ENCODE measurements around the gene RAB38.

RAB38 gene

GRCh38 chr11:88146106-88146505 is 29.1 kb downstream of the RAB38 start:
- no peak for TF ChIP-seq CTCF (IDR thresholded peaks at IDR 0.05; ENCODE audit: control insufficient read depth, insufficient read depth, low read depth, low read length, missing control alignments)

GRCh38 chr11:88139865-88140264 is 35.4 kb downstream of the RAB38 start:
- no peak for TF ChIP-seq CTCF (IDR thresholded peaks at IDR 0.05; ENCODE audit: control insufficient read depth, insufficient read depth, low read depth, low read length, missing control alignments)
- no peak for DNase-seq (ENCODE audit: low read depth)
- no peak overlapping the region for H3K4me3 ChIP-seq (ENCODE audit: control insufficient read depth, low read depth, low read length)

More at GRCh38 chr11:88146106-88146505, 29.1 kb downstream of the RAB38 start:
- no peak for DNase-seq (ENCODE audit: low read depth)
- no peak overlapping the region for H3K4me3 ChIP-seq (ENCODE audit: control insufficient read depth, low read depth, low read length)

- no peak for DNase-seq (ENCODE audit: low read depth)
- no peak overlapping the region for H3K4me3 ChIP-seq (ENCODE audit: control insufficient read depth, low read depth, low read length)
- no peak for TF ChIP-seq CTCF (IDR thresholded peaks at IDR 0.05; ENCODE audit: control insufficient read depth, insufficient read depth, low read depth, low read length, missing control alignments)
These were observed 43.3 kb downstream of the RAB38 start for GRCh38 chr11:88131764-88132470.

GRCh38 chr11:88122956-88123355 is 52.3 kb downstream of the RAB38 start:
- DNase-seq (ENCODE audit: low read depth), result no peak
- no peak for TF ChIP-seq CTCF (IDR thresholded peaks at IDR 0.05; ENCODE audit: control insufficient read depth, insufficient read depth, low read depth, low read length, missing control alignments)
- no peak overlapping the region for H3K4me3 ChIP-seq (ENCODE audit: control insufficient read depth, low read depth, low read length)

GRCh38 chr11:88119561-88119960 is 55.7 kb downstream of the RAB38 start:
- TF ChIP-seq CTCF (IDR thresholded peaks at IDR 0.05; ENCODE audit: control insufficient read depth, insufficient read depth, low read depth, low read length, missing control alignments), result no peak
- no peak for DNase-seq (ENCODE audit: low read depth)
- no peak overlapping the region for H3K4me3 ChIP-seq (ENCODE audit: control insufficient read depth, low read depth, low read length)

- no peak for TF ChIP-seq CTCF (IDR thresholded peaks at IDR 0.05; ENCODE audit: control insufficient read depth, insufficient read depth, low read depth, low read length, missing control alignments)
- no peak for DNase-seq (ENCODE audit: low read depth)
- H3K4me3 ChIP-seq (ENCODE audit: control insufficient read depth, low read depth, low read length), result no peak overlapping the region
These were observed 57.9 kb downstream of the RAB38 start for GRCh38 chr11:88117281-88117858.
